ENCODE results near the gene KIF11. TPM values are rescaled to one million over a fixed set of nuclear protein-coding genes. Genes with fewer than 3 reads are reported as not detected.

The KIF11 gene
- total and polyA plus RNA-seq, 9 of the 15 experiments (the other 6 are each of a cell fraction or from before 2014, with no cell fraction given): 11.3 to 54.4 (median 29.2) TPM

GRCh38 chr10:92697663-92698511, 105.0 kb downstream of the KIF11 start:
- ATAC-seq (no peak), FAIRE-seq (peak; percentile 65), DNase-seq (ENCODE audit: extremely low read depth in 1 of 4, low spot score in 3 of 4) (peak in 1 of 4 experiments; percentile 12)
- in situ Hi-C loops (cut with MboI): loop anchor here (5.0 kb wide), 1 partner anchor 59 kb away; no protein-coding TSS in a partner anchor
- H2AFZ ChIP-seq (ENCODE audit: low read depth, low read length): no peak overlapping the region; the same call in 1 of the 2 replicates
- H3K4me2 ChIP-seq (ENCODE audit: insufficient read depth, low read length): peak overlapping the region; percentile 80
- intact Hi-C loops (cut with micrococcal nuclease): loop anchor here (2.0 kb wide), 2 partner anchors 107 to 133 kb away; no protein-coding TSS in a partner anchor
- peaks cover 32% of the 10 kb centered on the region for H3K36me3 ChIP-seq (ENCODE audit: control insufficient read depth, insufficient read depth, low read length)
- peak overlapping the region in 1 of 2 experiments; percentile 84; a peak in 1 of 4 replicates for H3K9ac ChIP-seq (ENCODE audit: insufficient read depth in 1 of 2, low read depth in 2 of 2, low read length in 2 of 2)
- no peaks in the 10 kb centered on the region for H3K9me1 ChIP-seq (ENCODE audit: control insufficient read depth, insufficient read depth, low read length)
- H3K27ac ChIP-seq (ENCODE audit: extremely low read depth, low read depth, low read length): peak overlapping the region; percentile 91
- H3K79me2 ChIP-seq (ENCODE audit: control insufficient read depth, insufficient read depth, low read length): peaks cover 39% of the 10 kb centered on the region
- CTCF ChIA-PET (ENCODE audit: low intra/inter-chr PET ratio): no interaction called here
- POLR2A ChIA-PET: interaction anchor here (0.9 to 1.6 kb wide), 6 partner anchors 21 to 145 kb away, joined by 3 to 5 read pairs (median 4); no protein-coding TSS in a partner anchor
- peaks cover 19 to 31% of the 10 kb centered on the region in 2 experiments; a peak in 4 of 5 replicates for H3K4me1 ChIP-seq (replicated peaks in 1 of 2; ENCODE audit: control insufficient read depth in 2 of 2, insufficient read depth in 2 of 2, low read length in 2 of 2)
- H3K9me3 ChIP-seq (replicated peaks; ENCODE audit: control insufficient read depth, insufficient read depth, low read depth, low read length): no peaks in the 10 kb centered on the region
- 6% methylated on average over 7 of the region's 7 CpGs for WGBS (ENCODE audit: insufficient coverage, low coverage, missing lambda C conversion rate)
- no peaks in the 10 kb centered on the region for H3K27me3 ChIP-seq (ENCODE audit: control insufficient read depth in 2 of 2, insufficient read depth in 2 of 2, low read length in 2 of 2)
- H3K4me3 ChIP-seq: no peak overlapping the region
- no TSS peak for BruUV-seq (replicated peaks)
- H4K20me1 ChIP-seq (replicated peaks; ENCODE audit: control insufficient read depth, insufficient read depth, low read length): no peaks in the 10 kb centered on the region
- TF ChIP-seq C11orf30 (IDR thresholded peaks at IDR 0.05; ENCODE audit: low read depth): no peak
- TF ChIP-seq ZNF75A (CRISPR knock-in tag; IDR thresholded peaks at IDR 0.05): peak; percentile 95
- 0 out of 2 replicates have a peak, but pooled peaks have one; percentile 38 for TF ChIP-seq GTF2E2 (tag; IDR thresholded peaks at IDR 0.05)
- no peak for TF ChIP-seq TBL1XR1 (IDR thresholded peaks at IDR 0.05; ENCODE audit: low read length in 2 of 2)
- 0 out of 2 replicates have a peak, but pooled peaks have one; percentile 21 for TF ChIP-seq ATF3 (IDR thresholded peaks at IDR 0.05)
- no peak for TF ChIP-seq ATF3 (CRISPR knock-in tag; conservative IDR thresholded peaks at IDR 0.05)
- no peak for TF ChIP-seq FOXJ2 (tag; IDR thresholded peaks at IDR 0.05)
- TF ChIP-seq POLR2H (tag; IDR thresholded peaks at IDR 0.05; ENCODE audit: low read depth): 0 out of 2 replicates have a peak, but pooled peaks have one; percentile 13
- TF ChIP-seq CEBPB (tag; IDR thresholded peaks at IDR 0.05): peak; percentile 90
- TF ChIP-seq ARID1B (IDR thresholded peaks at IDR 0.05): 0 out of 2 replicates have a peak, but pooled peaks have one; percentile 18
- TF ChIP-seq MTA1 (IDR thresholded peaks at IDR 0.05; ENCODE audit: borderline replicate concordance): peak; percentile 22; the same call in 1 of the 2 replicates
- TF ChIP-seq RBBP5 (IDR thresholded peaks at IDR 0.05; ENCODE audit: borderline replicate concordance, insufficient read depth, low read length, poor library complexity, severe bottlenecking): no peak
- no peak for TF ChIP-seq KDM2B (CRISPR knock-in tag; IDR thresholded peaks at IDR 0.05)
- peak; percentile 45; the same call in 1 of the 2 replicates for TF ChIP-seq SMARCA4 (IDR thresholded peaks at IDR 0.05)
- no peak for TF ChIP-seq ZNF408 (CRISPR knock-in tag; IDR thresholded peaks at IDR 0.05; ENCODE audit: low read depth)
- no peak for TF ChIP-seq SIX5 (IDR thresholded peaks at IDR 0.05; ENCODE audit: borderline replicate concordance in 1 of 2, insufficient read depth in 1 of 2, low read depth in 1 of 2, low read length in 2 of 2)
- no peak for TF ChIP-seq CREB1 (IDR thresholded peaks at IDR 0.05)
- TF ChIP-seq CREB1 (CRISPR knock-in tag; IDR thresholded peaks at IDR 0.05): no peak
- 0 out of 2 replicates have a peak, but pooled peaks have one; percentile 34 for TF ChIP-seq ARID3A (IDR thresholded peaks at IDR 0.05; ENCODE audit: borderline replicate concordance, low read depth, low read length)

Measured in K562 (cell line).